Measurements from ENCODE around the gene ADISSP. TPM values are rescaled to one million over a fixed set of nuclear protein-coding genes. Genes with fewer than 3 reads are reported as not detected.

Gene ADISSP
- polyA plus RNA-seq, 6 donors from 2014 or later, result 17.3 to 24.9 (median 20.8) TPM

DNA sequence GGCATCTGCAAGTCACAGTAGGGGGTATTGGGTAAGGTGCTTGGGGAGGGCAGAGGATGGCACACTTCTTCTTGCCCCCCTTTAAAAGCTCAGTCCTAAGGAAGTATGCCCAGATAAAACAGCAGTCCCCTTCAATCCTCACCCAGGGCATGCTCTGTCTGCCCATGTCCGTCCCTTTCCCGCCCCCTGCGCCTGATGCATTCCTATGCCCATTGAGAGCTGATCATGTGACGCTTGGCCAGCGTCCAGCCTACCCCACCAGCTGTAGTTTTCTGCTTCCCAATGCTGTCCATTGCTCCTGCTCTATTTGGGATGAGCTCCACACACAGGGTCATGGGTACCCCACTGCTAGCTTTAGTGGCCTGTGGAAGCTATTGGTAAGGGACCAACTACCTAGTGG lies 63.5 kb downstream of the ADISSP start:
- H3K4me3 Mint-ChIP-seq, result no peak overlapping the region
- H3K27me3 Mint-ChIP-seq, result peaks cover 8 to 21% (median 12%) of the 10 kb centered on the region in 3 donors
- ATAC-seq (ENCODE audit: low read depth in 2 of 2), result no peak
- no peaks in the 10 kb centered on the region for H3K36me3 Mint-ChIP-seq
- no peaks in the 10 kb centered on the region for H3K4me1 Mint-ChIP-seq
- peaks cover 0 to 3% (median 0%) of the 10 kb centered on the region in 7 donors for H3K9me3 Mint-ChIP-seq
- H3K27ac Mint-ChIP-seq, result no peak overlapping the region
- DNase-seq, result no peak

Other genes with a start within 250 kb of the ADISSP start
- not detected for gene GFRA4, start 104.4 kb downstream of the ADISSP start, polyA plus RNA-seq (ENCODE audit: low read depth in 6 of 6)
- gene ADAM33, start 85.7 kb downstream of the ADISSP start, polyA plus RNA-seq (ENCODE audit: low read depth in 6 of 6), result not detected
- gene SIGLEC1, start 55.2 kb downstream of the ADISSP start, polyA plus RNA-seq (ENCODE audit: low read depth in 6 of 6), result not detected
- not detected for gene HSPA12B, start 35.1 kb downstream of the ADISSP start, polyA plus RNA-seq (ENCODE audit: low read depth in 6 of 6)
- gene SPEF1, start 13.7 kb upstream of the ADISSP start, polyA plus RNA-seq (ENCODE audit: low read depth in 6 of 6), result not detected
- 1 to 10 TPM in 5 of 6 donors, under 1 TPM in 1; 0.27 to 2.2 (median 1.6) TPM for gene CENPB, start 19.0 kb upstream of the ADISSP start, polyA plus RNA-seq (ENCODE audit: low read depth in 6 of 6)
- gene CDC25B, start 28.6 kb upstream of the ADISSP start, polyA plus RNA-seq (ENCODE audit: low read depth in 6 of 6), result 10 to 100 TPM; 13.0 to 22.1 (median 19.5) TPM
- 10 to 100 TPM; 11.1 to 33.6 (median 13.5) TPM for gene AP5S1, start 52.8 kb upstream of the ADISSP start, polyA plus RNA-seq (ENCODE audit: low read depth in 6 of 6)
- 1 to 10 TPM; 2.6 to 9.9 (median 3.2) TPM for gene MAVS, start 79.1 kb upstream of the ADISSP start, polyA plus RNA-seq (ENCODE audit: low read depth in 6 of 6)
- gene PANK2, start 121.6 kb upstream of the ADISSP start, polyA plus RNA-seq (ENCODE audit: low read depth in 6 of 6), result 10 to 100 TPM; 34.8 to 57.7 (median 45.9) TPM
- gene RNF24, start 247.8 kb upstream of the ADISSP start, polyA plus RNA-seq (ENCODE audit: low read depth in 6 of 6), result 1 to 10 TPM; 4.3 to 9.9 (median 6.9) TPM